Mesenchymal stem cell (in vitro differentiated cells and primary cell): ENCODE data around the gene TNFRSF6B.
"Not testable (repeated sequence)": the region's sequence is repeated elsewhere in the genome, so short reads cannot be mapped to it uniquely, and the experiment has no call there.

Experiments
- DNase-seq: peaks from one replicate; pipeline ENCODE4 v3.0.0-alpha.2; 2013
- H2AFZ ChIP-seq: one replicate; pipeline ENCODE4 v1.6.1; 2013; ENCODE audit warnings: low read depth, mild to moderate bottlenecking, control low read depth, inconsistent platforms, low read length, moderate library complexity
- H2AK5ac ChIP-seq: 2 replicates; pipeline ENCODE4 v1.6.1; 2013; ENCODE audit warnings: low read length, moderate library complexity, mild to moderate bottlenecking, inconsistent platforms; ENCODE audit not compliant: severe bottlenecking
- H2BK120ac ChIP-seq: one replicate; pipeline ENCODE4 v1.6.1; 2013; ENCODE audit warnings: low read depth, mild to moderate bottlenecking, inconsistent platforms, low read length, moderate library complexity
- H2BK12ac ChIP-seq, 2 experiments: one replicate each; pipeline ENCODE4 v1.6.1; 2013; ENCODE audit warnings: inconsistent platforms in 2 of 2, low read length in 2 of 2, mild to moderate bottlenecking in 2 of 2, moderate library complexity in 2 of 2, control low read depth in 1 of 2
- H2BK15ac ChIP-seq: one replicate; pipeline ENCODE4 v1.6.1; 2013; ENCODE audit warnings: mild to moderate bottlenecking, low read depth, inconsistent platforms; ENCODE audit not compliant: poor library complexity, severe bottlenecking
- H2BK5ac ChIP-seq: 2 replicates; pipeline ENCODE4 v1.6.1; 2013; ENCODE audit warnings: low read depth, mild to moderate bottlenecking, low read length, control low read depth, inconsistent platforms; ENCODE audit not compliant: poor library complexity, severe bottlenecking
- H3K14ac ChIP-seq, 2 experiments: one replicate each; pipeline ENCODE4 v1.6.1; 2013; ENCODE audit warnings: inconsistent platforms in 2 of 2, low read length in 2 of 2, control low read depth in 1 of 2, mild to moderate bottlenecking in 1 of 2, moderate library complexity in 1 of 2
- H3K18ac ChIP-seq, 2 experiments: one replicate each; pipeline ENCODE4 v1.6.1; 2013; ENCODE audit warnings: inconsistent platforms in 2 of 2, low read length in 2 of 2, control low read depth in 1 of 2, low read depth in 1 of 2, mild to moderate bottlenecking in 1 of 2
- H3K23ac ChIP-seq, 2 experiments: one replicate each; pipeline ENCODE4 v1.6.1; 2013; ENCODE audit warnings: inconsistent platforms in 2 of 2, low read length in 2 of 2, mild to moderate bottlenecking in 2 of 2, moderate library complexity in 2 of 2, control low read depth in 1 of 2
- H3K27ac ChIP-seq: 2 replicates; pipeline ENCODE4 v1.5.1; 2013; ENCODE audit warnings: mild to moderate bottlenecking, moderate library complexity, low read length, control low read depth, inconsistent platforms; ENCODE audit not compliant: poor library complexity, severe bottlenecking
- H3K27me3 ChIP-seq, 2 experiments: 2 replicates each; pipeline versions ENCODE4 v1.6.1 to v1.7.0; 2013; ENCODE audit warnings: low read length in 2 of 2, mild to moderate bottlenecking in 2 of 2, moderate library complexity in 2 of 2, control low read depth in 1 of 2, inconsistent platforms in 1 of 2; ENCODE audit not compliant: control insufficient read depth in 1 of 2, insufficient read depth in 1 of 2
- H3K36me3 ChIP-seq, 2 experiments: 2 replicates each; pipeline versions ENCODE4 v1.6.1 to v1.7.0; 2013; ENCODE audit warnings: low read length in 2 of 2, control low read depth in 1 of 2, inconsistent platforms in 1 of 2, low read depth in 1 of 2, mild to moderate bottlenecking in 1 of 2; ENCODE audit not compliant: insufficient read depth in 2 of 2, control insufficient read depth in 1 of 2
- H3K4ac ChIP-seq, 2 experiments: one replicate each; pipeline ENCODE4 v1.6.1; 2013; ENCODE audit warnings: inconsistent platforms in 2 of 2, low read length in 2 of 2, mild to moderate bottlenecking in 2 of 2, moderate library complexity in 2 of 2, control low read depth in 1 of 2, low read depth in 1 of 2
- H3K4me1 ChIP-seq: 2 replicates; pipeline ENCODE4 v1.6.1; 2013; ENCODE audit warnings: low read depth, low read length, control low read depth; ENCODE audit not compliant: control insufficient read depth, insufficient read depth
- H3K4me2 ChIP-seq: 2 replicates; pipeline ENCODE4 v1.6.1; 2013; ENCODE audit warnings: low read length, mild to moderate bottlenecking, inconsistent platforms; ENCODE audit not compliant: poor library complexity, severe bottlenecking
- H3K4me3 ChIP-seq, 2 experiments: 2 replicates each; pipeline versions ENCODE4 v1.5.1 to v1.7.0; 2013; ENCODE audit warnings: low read length in 2 of 2, mild to moderate bottlenecking in 2 of 2, control low read depth in 1 of 2, low read depth in 1 of 2; ENCODE audit not compliant: insufficient read depth in 1 of 2
- H3K79me1 ChIP-seq: replicated peaks from 2 replicates; pipeline ENCODE4 v1.6.1; 2013; ENCODE audit warnings: mild to moderate bottlenecking, control low read depth, low read length, inconsistent platforms; ENCODE audit not compliant: poor library complexity, severe bottlenecking
- H3K9ac ChIP-seq: 2 replicates; pipeline ENCODE4 v1.7.0; 2013; ENCODE audit warnings: mild to moderate bottlenecking, low read length, moderate library complexity
- H3K9me3 ChIP-seq: 2 replicates; pipeline ENCODE4 v1.7.0; 2013; ENCODE audit warnings: mild to moderate bottlenecking, low read length; ENCODE audit not compliant: control insufficient read depth
- H4K8ac ChIP-seq: one replicate; pipeline ENCODE4 v1.6.1; 2013; ENCODE audit warnings: inconsistent platforms, mild to moderate bottlenecking, low read length, moderate library complexity
- H4K91ac ChIP-seq: one replicate; pipeline ENCODE4 v1.6.1; 2013; ENCODE audit warnings: mild to moderate bottlenecking, low read length, inconsistent platforms
- WGBS: methylation state at CpG from one replicate; pipeline ENCODE4 v1.1.7; 2013; ENCODE audit warnings: mixed read lengths; 5-methylcytosine and 5-hydroxymethylcytosine counted together

Gene TNFRSF6B

DNA sequence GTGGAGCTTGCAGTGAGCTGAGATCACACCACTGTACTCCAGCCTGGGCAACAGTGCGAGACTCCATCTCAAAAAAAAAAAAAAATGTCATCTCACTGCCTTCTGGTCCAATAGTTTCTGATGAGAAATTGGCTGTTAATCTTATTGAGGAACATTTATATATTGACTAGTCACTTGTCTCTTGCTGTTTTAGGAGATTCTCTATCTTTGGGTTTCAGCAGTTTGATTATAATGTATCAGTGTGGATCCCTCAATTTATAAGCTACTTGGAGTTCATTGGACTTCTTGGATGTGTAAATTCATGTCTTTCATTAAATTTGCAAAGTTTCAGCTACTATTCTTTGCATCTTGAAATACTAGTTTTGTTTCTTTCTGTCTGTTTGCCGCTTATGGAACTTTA, 22.5 kb downstream of the TNFRSF6B start:
- no peak overlapping the region for H4K8ac ChIP-seq
- no peak overlapping the region for H2AK5ac ChIP-seq
- no peak overlapping the region for H3K14ac ChIP-seq
- H3K4ac ChIP-seq, result no peak overlapping the region
- H3K9ac ChIP-seq, result no peak overlapping the region
- H3K27me3 ChIP-seq, result no peaks in the 10 kb centered on the region
- H3K4me2 ChIP-seq, result no peak overlapping the region
- H4K91ac ChIP-seq, result no peak overlapping the region
- no peak overlapping the region for H2BK12ac ChIP-seq
- peaks cover 26% of the 10 kb centered on the region for H3K79me1 ChIP-seq
- H2BK5ac ChIP-seq, result no peak overlapping the region
- no peak for DNase-seq
- no peak overlapping the region for H2AFZ ChIP-seq
- peaks cover 28% of the 10 kb centered on the region for H3K9me3 ChIP-seq
- H3K4me3 ChIP-seq, result peak overlapping the region in 1 of 2 experiments; percentile 10
- H3K23ac ChIP-seq, result no peak overlapping the region
- no peak overlapping the region for H2BK120ac ChIP-seq
- 100% methylated on average over 1 of the region's 2 CpGs for WGBS
- H3K27ac ChIP-seq, result no peak overlapping the region
- no peak overlapping the region for H2BK15ac ChIP-seq
- no peak overlapping the region for H3K18ac ChIP-seq
- peaks cover 56 to 66% of the 10 kb centered on the region in 2 experiments for H3K36me3 ChIP-seq
- H3K4me1 ChIP-seq, result no peaks in the 10 kb centered on the region

DNA sequence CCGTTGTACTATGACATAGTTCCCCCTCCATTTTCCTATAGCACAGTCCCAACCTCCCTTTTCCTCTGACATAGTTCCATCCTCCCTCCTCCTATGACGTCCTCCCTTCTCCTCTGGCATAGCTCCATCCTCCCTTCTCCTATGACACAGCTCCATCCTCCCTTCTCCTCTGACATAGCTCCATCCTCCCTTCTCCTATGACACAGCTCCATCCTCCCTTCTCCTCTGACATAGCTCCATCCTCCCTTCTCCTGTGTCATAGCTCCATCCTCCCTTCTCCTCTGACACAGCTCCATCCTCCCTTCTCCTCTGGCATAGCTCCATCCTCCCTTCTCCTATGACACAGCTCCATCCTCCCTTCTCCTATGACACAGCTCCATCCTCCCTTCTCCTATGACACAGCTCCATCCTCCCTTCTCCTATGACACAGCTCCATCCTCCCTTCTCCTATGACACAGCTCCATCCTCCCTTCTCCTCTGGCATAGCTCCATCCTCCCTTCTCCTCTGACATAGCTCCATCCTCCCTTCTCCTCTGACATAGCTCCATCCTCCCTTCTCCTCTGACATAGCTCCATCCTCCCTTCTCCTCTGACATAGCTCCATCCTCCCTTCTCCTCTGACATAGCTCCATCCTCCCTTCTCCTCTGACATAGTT, 26.6 kb downstream of the TNFRSF6B start:
- not testable (repeated sequence) for H4K8ac ChIP-seq, H3K14ac ChIP-seq, H3K9ac ChIP-seq, H3K4me3 ChIP-seq, H3K18ac ChIP-seq, H3K4me1 ChIP-seq, DNase-seq, H2BK15ac ChIP-seq, H3K4me2 ChIP-seq, H2BK5ac ChIP-seq, H3K4ac ChIP-seq, H3K23ac ChIP-seq, H2BK12ac ChIP-seq, H3K27me3 ChIP-seq, H2AK5ac ChIP-seq, H3K27ac ChIP-seq, H4K91ac ChIP-seq, H2BK120ac ChIP-seq, H2AFZ ChIP-seq
- Histone ChIP-seq H3K36me3 (peaks cover 41% of the 10 kb centered on the region in 2 experiments), H3K79me1 (peaks cover 29% of the 10 kb centered on the region), H3K9me3 (peaks cover 17% of the 10 kb centered on the region)
- WGBS, result 98% methylated on average over 2 of the region's 2 CpGs

DNA sequence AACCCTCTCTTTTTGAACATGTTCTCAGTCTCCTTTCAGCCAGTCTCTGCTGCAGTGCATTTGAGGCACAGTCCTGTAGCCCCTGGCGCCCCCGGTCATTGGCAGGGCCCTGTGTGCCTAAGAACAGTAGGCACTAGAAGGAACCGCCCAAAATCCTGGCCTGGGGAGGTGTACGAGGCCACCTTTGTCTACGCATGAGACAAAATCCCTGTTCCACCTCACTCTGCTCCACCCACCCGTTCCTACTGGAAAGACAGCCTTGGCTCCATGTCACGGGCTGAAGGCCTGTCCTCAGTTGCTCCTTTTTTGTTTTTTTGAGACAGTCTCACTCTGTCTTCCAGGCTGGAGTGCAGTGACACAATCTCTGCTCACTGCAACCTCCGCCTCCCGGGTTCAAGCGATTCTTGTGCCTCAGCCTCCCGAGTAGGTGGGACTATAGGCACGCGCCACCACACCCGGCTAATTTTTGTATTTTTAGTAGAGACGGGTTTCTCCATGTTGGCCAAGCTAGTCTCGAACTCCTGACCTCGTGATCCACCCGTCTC, 33.8 kb downstream of the TNFRSF6B start:
- not testable (repeated sequence) for H2BK12ac ChIP-seq, H3K14ac ChIP-seq, H3K9ac ChIP-seq, H3K27me3 ChIP-seq, H3K4me2 ChIP-seq, H2AK5ac ChIP-seq, H3K27ac ChIP-seq, H2BK5ac ChIP-seq, H3K4me3 ChIP-seq, H4K91ac ChIP-seq, H3K23ac ChIP-seq, H3K9me3 ChIP-seq, H4K8ac ChIP-seq, DNase-seq, H2BK15ac ChIP-seq, H2AFZ ChIP-seq, H2BK120ac ChIP-seq, H3K18ac ChIP-seq, H3K4ac ChIP-seq
- Histone ChIP-seq H3K4me1 (peaks cover 13% of the 10 kb centered on the region), H3K79me1 (peaks cover 31% of the 10 kb centered on the region), H3K36me3 (peaks cover 43 to 55% of the 10 kb centered on the region in 2 experiments)
- 97% methylated on average over 18 of the region's 18 CpGs for WGBS

DNA sequence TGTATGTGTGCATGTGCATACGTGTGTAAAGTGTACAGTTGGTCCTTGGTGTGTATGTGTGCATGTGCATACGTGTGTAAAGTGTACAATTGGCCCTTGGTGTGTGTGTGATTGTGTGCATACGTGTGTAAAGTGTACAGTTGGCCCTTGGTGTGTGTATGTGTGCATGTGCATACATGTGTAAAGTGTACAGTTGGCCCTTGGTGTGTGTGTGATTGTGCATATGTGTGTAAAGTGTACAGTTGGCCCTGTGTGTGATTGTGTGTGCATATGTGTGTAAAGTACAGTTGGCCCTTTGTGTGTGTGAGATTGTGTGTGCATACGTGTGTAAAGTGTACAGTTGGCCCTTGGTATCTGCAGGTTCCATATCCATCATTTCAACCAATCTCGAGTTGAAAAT, 35.0 kb downstream of the TNFRSF6B start:
- Histone ChIP-seq H4K8ac (no peak overlapping the region), H3K4me3 (no peak overlapping the region), H3K4me2 (no peak overlapping the region), H2AFZ (no peak overlapping the region), H3K9me3 (no peaks in the 10 kb centered on the region), H3K36me3 (peaks cover 55 to 63% of the 10 kb centered on the region in 2 experiments), H3K27me3 (no peaks in the 10 kb centered on the region), H2BK12ac (no peak overlapping the region), H3K18ac (no peak overlapping the region), H4K91ac (no peak overlapping the region), H3K4me1 (peaks cover 13% of the 10 kb centered on the region), H2AK5ac (no peak overlapping the region), H3K4ac (no peak overlapping the region), H2BK120ac (no peak overlapping the region), H3K23ac (no peak overlapping the region), H2BK15ac (no peak overlapping the region), H3K9ac (no peak overlapping the region), H3K14ac (no peak overlapping the region), H3K27ac (no peak overlapping the region), H2BK5ac (no peak overlapping the region), H3K79me1 (peaks cover 29% of the 10 kb centered on the region)
- DNase-seq, result no peak
- WGBS, result 91% methylated on average over 3 of the region's 5 CpGs
